Glomerular endothelial cell (primary cell): ENCODE data around the gene GUCY2C. TPM values are rescaled to one million over a fixed set of nuclear protein-coding genes. Genes with fewer than 3 reads are reported as not detected.
"Not testable (repeated sequence)": the region's sequence is repeated elsewhere in the genome, so short reads cannot be mapped to it uniquely, and the experiment has no call there.

Source experiments
- DNase-seq: peaks from one replicate; pipeline ENCODE4 v3.0.0-alpha.2; 2011; ENCODE audit warnings: low read depth, low spot score; ENCODE audit errors: extremely low read depth
- total RNA-seq: library from RNA; depleted of rRNA; stranded (reverse); fragments of >200 nt; gene quantifications from 2 replicates; pipeline ENCODE4 v1.2.3, GENCODE V29; 2015

GUCY2C gene
- total RNA-seq, result not detected in 2 replicates

DNA sequence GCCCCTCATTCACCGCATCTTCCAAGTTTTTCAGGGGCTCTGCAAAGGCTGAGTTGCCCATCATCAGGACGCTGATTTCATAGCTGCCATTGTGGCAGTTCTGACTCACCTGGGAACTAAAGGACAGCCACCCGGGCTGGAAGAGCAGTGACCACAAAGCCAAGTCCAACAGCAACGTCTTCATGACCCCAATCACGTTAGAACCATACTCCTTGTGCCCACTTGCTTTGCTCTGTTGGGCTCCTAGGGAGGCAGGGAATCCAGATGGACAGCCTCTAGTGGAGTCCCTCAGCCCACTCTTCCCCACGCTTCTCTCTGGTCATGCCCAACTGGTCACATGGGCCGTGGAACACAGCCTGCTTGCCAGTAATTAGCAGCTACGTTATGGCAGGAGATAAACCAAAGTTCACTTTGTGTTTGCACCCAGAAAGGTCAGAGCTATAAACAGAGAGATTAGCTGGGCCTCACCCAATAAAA is at the start of gene GUCY2C:
TSS of gene GUCY2C (minus strand) at position 335 of the 477 bp plus-strand sequence. CDS start at position 184, 151 bp downstream.
- no peak for DNase-seq

DNA sequence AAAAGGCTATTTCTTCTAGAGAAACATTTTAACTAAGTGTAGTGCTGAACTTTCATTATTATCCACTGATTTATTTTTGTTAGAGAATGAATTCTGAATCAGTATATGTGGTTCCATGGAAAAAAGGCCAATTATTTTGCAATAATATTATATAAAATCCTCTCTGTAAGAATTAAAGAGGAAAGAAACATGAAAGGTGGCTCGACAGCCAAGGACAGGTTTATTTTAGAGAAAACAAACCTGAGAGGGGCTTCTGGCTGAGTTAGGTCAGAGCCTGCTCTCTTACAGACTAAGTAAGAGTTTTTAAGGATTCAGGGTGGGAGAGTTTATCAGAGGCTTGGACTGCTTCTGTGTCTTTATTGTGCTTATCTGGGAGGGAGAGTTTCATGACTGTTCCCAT is 46.7 kb upstream of the GUCY2C start:
- no peak for DNase-seq

DNA sequence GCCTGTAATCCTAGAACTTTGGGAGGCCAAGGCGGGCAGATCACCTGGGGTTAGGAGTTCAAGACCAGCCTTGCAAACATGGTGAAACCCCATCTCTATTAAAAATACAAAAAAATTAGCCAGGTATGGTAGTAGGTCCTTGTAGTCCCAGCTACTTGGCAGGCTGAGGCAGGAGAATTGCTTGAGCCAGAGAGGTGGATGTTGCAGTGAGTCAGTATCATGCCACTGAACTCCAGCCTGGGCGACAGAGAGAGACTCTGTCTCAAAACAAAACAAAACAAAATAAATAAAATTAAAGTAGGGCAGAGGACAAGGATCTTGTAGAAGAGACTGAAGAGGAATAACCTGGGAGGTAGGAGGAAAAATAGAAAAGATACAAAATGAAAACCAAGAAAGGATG is 45.5 kb upstream of the GUCY2C start:
- no peak for DNase-seq

GRCh38 chr12:14741153-14741552 is 44.8 kb upstream of the GUCY2C start:
- no peak for DNase-seq

GRCh38 chr12:14736441-14736840 is 40.0 kb upstream of the GUCY2C start:
- not testable (repeated sequence) for DNase-seq

GRCh38 chr12:14731821-14732220 is 35.4 kb upstream of the GUCY2C start:
- no peak for DNase-seq

- no peak for DNase-seq
Measured at GRCh38 chr12:14729586-14729985, 33.2 kb upstream of the GUCY2C start.

GRCh38 chr12:14723763-14724162 is 27.4 kb upstream of the GUCY2C start:
- peak; percentile 18 for DNase-seq

- peak; percentile 44 for DNase-seq
Measured at GRCh38 chr12:14716848-14717444, 20.5 kb upstream of the GUCY2C start.

DNA sequence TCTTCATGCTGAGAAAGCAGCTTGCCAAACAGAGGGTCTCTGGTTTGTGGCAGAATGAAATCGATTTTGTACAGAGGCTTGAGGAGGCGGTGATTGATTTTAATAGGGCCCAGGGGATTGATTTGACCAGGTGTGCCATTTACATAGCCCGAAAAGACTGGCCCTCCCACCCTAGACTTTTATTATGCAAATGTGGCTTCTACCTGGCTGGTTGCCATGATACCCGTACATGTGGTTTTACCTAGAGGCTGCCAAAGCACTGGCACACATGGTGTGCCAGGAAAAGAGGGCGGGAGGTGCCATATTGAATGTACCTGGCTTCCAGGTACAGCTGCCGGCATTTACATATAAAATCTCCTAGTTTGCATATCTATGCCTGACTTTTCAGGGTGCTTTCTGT is 18.0 kb upstream of the GUCY2C start:
- no peak for DNase-seq

DNA sequence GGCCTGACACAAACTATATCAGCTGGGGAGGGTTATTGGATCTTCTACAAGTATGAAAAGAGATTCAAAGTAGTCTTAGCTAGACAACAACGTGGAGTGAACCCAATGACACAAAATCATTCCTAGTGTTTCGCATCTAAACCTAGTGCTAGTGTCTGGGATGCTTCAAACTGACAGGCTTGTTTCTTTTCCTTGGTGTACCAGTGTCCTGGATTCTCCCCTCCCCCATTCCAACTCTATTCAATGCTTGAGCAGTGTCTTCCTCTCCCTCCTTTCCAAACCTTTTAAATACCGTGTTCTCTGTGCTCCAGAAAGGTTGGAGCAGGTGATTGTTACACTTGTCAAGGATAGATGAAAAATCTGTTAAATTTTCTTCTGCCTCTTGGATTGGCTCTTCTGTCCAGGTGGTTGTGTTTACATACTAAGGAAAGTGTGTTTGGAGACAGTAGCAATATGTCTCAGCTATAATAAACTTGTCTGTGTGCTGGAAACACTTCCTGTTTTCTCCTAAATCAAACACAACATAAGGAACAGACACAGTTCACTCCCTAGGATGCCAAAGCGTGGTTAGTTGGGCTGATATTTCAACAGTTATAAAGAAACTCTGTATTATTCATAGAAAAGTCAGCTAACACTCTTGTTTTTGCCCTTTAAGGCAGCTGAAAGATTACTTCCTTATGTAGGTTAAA is 14.4 kb upstream of the GUCY2C start:
- DNase-seq, result no peak

- no peak for DNase-seq
Measured at GRCh38 chr12:14701809-14702568, 5.6 kb upstream of the GUCY2C start.

DNA sequence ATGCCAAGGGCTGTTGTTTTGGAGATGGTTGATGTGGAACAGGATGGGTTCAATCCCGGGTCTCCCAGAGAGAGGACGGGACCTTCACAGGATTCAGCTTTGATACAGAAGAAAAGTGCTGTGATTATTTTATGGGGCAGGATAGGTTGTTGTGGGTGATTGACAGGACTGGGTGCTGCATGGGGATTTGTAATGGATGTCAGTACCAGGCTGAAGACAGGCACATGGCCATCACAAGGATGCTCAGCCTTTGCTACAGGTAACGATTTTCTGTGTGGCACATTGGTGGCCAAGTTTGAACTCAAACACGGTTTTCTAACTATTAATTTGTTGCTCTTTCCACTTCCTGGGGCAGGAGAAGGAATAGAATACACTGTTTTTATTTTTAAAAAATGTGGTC is 4.5 kb upstream of the GUCY2C start:
- DNase-seq, result no peak

DNA sequence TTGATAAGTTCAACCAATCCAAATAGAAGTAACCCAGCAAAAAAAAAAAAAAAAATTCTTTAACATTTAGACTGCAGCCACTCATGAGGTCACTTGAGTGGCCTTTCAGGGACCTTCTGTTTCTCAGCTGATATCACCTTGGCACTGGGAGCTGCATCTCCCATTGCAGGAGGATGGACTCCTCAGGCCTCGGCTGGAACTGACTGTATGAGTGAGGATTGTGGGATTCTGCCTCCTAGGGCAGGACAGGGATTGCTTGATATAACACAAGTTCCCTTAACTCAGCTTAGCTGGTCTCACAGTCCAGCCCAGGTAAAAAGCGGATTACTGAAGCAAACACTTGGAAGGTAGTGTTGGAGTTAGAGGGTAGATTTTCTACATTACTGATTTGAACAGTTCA is 3.5 kb upstream of the GUCY2C start:
- DNase-seq, result no peak

DNA sequence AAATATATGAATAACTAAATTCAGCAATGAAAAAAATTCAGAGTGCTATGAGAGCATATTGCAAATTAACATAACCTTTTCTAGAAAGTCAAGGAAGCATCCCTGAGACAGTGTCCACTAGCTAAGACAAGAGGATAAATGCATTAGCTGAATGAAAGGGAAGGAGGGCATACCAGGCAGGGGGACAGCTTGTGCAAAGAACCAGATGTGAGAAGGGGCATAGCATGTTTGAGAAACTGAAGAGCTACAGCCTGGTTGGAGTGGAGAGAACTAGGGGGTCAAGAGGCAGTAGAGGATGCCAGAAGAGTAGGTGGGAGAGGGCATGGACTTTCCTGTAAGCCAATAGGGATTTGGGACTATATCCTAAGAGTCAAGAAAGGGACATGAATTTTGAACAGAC is 2.2 kb upstream of the GUCY2C start:
- DNase-seq, result no peak

- no peak for DNase-seq
Measured at GRCh38 chr12:14695715-14696141, 671 bp downstream of the GUCY2C start.

GRCh38 chr12:14694970-14695369 is 1.4 kb downstream of the GUCY2C start:
- no peak for DNase-seq

GRCh38 chr12:14694145-14694714 is 2.2 kb downstream of the GUCY2C start:
- DNase-seq, result no peak

- DNase-seq, result no peak
Measured at GRCh38 chr12:14693116-14693515, 3.3 kb downstream of the GUCY2C start.

DNA sequence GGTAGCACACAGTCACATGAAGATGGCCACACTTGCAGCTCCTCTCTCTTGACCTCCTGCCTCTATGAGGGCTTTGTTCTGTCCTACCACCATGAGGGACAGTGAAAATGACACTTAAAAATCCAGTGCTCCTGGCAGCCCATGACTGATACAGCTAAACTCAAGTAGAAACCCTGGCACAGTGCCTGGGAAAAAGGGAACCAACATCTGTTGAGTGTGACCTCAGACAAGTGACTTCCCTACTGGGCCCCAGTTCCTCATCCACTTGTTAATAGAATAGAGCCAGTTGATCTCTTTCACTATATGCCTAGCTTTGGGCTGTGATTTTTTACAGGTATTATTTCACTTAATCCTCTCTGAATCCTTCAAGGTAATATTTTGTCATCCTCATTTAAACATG is 4.8 kb downstream of the GUCY2C start:
- no peak for DNase-seq

GRCh38 chr12:14689996-14690395 is 6.4 kb downstream of the GUCY2C start:
- no peak for DNase-seq
